HK-2 (cell line): Measurements from ENCODE around the gene TAS2R19.

ENCODE experiments used
- DNase-seq: peaks from one replicate; pipeline ENCODE4 v3.0.0-alpha.2; 2018; ENCODE audit not compliant: unreplicated experiment

TAS2R19 gene

DNA sequence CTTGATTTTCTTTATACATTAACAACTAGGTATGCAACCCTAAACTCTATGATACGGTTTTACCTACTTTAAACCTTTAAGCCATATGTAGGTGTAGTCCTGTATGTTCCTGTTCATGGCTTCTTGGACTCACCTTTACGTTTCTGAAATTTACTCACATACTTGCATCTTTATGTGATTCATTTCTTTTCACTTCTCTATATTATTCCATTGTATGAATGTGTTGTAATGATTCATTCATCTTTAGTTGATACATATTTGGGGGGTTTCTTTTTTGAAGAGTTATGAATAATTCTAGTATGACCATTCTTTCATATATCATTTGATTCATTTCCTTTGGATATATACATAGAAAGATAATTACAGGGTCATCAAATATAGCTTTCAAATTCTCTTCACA, 33.3 kb downstream of the TAS2R19 start:
- no peak for DNase-seq

GRCh38 chr12:10986812-10987211, 35.6 kb downstream of the TAS2R19 start, which contains the start of gene TAS2R50:
Gene TAS2R50 (minus strand): TSS chr12:10986912. CDS start chr12:10986860, 52 bp downstream.
- DNase-seq = no peak

DNA sequence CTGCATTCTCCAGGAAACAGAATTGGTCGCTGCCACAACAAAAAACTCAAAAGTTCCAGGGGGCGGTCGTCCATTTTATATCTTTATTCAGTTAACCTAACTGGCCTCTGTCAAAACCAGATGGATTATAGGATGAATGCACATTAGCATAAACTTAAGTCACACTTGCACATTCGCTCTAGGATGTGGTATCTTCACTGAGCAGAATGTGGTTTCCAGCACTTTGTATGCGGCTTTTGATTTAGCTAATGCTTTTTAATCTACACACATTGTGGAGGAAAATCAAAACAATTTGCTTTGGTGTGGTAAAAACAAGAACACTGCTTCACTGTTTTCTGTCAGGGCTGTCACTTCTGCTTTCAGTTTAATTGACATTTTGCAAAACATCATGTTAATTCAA, 40.2 kb downstream of the TAS2R19 start:
- DNase-seq = no peak

- DNase-seq = no peak
Measured at GRCh38 chr12:10974965-10975364, 47.5 kb downstream of the TAS2R19 start.
